Ishikawa (cell line): ENCODE data around the gene TNFRSF4.

Experiments
- CEBPB ChIP-seq: IDR thresholded peaks from 2 replicates; pipeline ENCODE4 v1.6.1; 2012
- CREB1 ChIP-seq: IDR thresholded peaks from 2 replicates; pipeline ENCODE4 v1.6.1; 2012; ENCODE audit warnings: low read depth
- EGR1 ChIP-seq: IDR thresholded peaks from 2 replicates; pipeline ENCODE4 v1.6.1; 2012
- EP300 ChIP-seq: IDR thresholded peaks from 2 replicates; pipeline ENCODE4 v1.6.1; 2012; ENCODE audit warnings: borderline replicate concordance
- FOXM1 ChIP-seq: IDR thresholded peaks from 2 replicates; pipeline ENCODE4 v1.6.1; 2012; ENCODE audit warnings: low read depth, borderline replicate concordance
- NFIC ChIP-seq: IDR thresholded peaks from 2 replicates; pipeline ENCODE4 v1.6.1; 2012
- RAD21 ChIP-seq: IDR thresholded peaks from 2 replicates; pipeline ENCODE4 v1.6.1; 2012; ENCODE audit warnings: low read depth
- TAF1 ChIP-seq: IDR thresholded peaks from 2 replicates; pipeline ENCODE4 v1.6.1; 2012; ENCODE audit warnings: low read depth, mild to moderate bottlenecking
- TCF12 ChIP-seq: IDR thresholded peaks from 2 replicates; pipeline ENCODE4 v1.6.1; 2012; ENCODE audit warnings: low read depth
- TEAD4 ChIP-seq: IDR thresholded peaks from 2 replicates; pipeline ENCODE4 v1.6.1; 2012
- YY1 ChIP-seq: IDR thresholded peaks from 2 replicates; pipeline ENCODE4 v1.6.1; 2012; ENCODE audit warnings: low read depth
- ZBTB7A ChIP-seq: IDR thresholded peaks from 2 replicates; pipeline ENCODE4 v1.6.1; 2012; ENCODE audit warnings: low read depth
- TF ChIP-seq, protein P1 (sequence below): IDR thresholded peaks from 2 replicates; pipeline ENCODE4 v1.6.1; 2012; ENCODE audit warnings: low read depth, mild to moderate bottlenecking
- TF ChIP-seq, protein P2 (sequence below): IDR thresholded peaks from 2 replicates; pipeline ENCODE4 v1.6.1; 2012
- TF ChIP-seq, protein P3 (sequence below): IDR thresholded peaks from 2 replicates; pipeline ENCODE4 v1.6.1; 2012

TNFRSF4 gene

DNA sequence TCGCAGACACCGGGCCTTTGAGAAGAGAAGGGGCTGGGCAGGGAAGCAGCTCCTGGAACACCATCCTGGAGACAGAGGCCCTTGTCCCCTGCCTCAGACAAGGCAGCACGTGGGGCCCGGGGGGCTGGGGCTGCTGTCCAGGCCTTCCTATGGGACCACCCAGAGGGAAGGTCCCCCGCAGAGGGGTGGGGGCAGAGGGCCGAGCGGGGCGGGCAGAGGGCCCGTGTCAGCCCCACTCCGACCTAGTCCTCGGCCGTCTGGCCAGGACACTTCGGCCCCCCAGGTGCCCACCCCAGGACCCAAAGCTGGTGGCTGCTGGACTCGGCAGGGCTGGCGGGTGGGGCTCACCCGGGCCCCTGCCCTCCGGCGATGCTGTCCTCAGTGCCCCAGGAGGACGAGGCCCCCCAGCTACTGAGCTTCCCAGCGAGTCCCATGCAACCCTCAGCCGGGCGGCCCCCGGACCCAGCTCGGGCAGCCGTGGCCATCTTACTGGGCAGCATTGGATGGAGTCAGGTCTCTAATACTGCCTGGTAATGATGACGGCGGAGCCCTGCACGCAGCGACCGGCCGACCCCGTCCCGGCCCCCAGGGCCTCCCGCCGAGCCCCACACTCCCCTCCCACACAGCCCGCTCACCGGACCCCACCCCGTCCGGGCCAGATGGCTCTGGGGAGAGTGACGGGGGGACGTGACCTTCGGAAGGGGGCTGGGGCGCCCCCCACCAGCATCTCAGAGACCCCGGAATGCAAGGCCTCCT lies 47.1 kb downstream of the TNFRSF4 start:
- no peak for TF ChIP-seq CEBPB
- no peak for TF ChIP-seq RAD21
- no peak for TF ChIP-seq TEAD4
- no peak for TF ChIP-seq NFIC

DNA sequence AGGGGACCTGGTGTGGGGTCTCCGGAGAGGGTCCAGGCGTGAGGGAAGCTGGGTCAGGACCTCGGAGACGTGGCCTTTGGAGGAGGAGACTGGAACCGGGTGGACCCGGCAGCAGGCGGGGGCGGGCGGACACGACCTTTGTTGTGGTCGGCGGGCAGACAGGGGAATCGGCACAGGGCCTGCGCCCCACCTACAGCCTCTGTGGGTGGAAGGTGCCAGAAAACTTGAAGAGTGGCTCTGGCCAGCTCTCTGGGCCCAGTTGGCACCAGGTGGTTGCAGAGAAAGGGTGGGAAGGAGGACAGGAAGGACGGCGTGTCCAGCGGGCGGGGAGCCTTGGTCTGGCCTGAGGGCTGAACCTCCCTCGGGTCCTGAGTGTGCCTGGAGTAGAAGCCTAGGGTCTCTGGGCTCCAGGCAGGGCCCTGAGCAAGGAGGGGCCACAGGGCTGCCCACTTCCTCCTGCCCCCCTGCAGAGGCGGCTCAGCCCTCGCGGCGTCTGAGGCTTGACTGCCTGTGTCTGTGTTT lies 48.0 kb downstream of the TNFRSF4 start:
- TF ChIP-seq, protein P1, sequence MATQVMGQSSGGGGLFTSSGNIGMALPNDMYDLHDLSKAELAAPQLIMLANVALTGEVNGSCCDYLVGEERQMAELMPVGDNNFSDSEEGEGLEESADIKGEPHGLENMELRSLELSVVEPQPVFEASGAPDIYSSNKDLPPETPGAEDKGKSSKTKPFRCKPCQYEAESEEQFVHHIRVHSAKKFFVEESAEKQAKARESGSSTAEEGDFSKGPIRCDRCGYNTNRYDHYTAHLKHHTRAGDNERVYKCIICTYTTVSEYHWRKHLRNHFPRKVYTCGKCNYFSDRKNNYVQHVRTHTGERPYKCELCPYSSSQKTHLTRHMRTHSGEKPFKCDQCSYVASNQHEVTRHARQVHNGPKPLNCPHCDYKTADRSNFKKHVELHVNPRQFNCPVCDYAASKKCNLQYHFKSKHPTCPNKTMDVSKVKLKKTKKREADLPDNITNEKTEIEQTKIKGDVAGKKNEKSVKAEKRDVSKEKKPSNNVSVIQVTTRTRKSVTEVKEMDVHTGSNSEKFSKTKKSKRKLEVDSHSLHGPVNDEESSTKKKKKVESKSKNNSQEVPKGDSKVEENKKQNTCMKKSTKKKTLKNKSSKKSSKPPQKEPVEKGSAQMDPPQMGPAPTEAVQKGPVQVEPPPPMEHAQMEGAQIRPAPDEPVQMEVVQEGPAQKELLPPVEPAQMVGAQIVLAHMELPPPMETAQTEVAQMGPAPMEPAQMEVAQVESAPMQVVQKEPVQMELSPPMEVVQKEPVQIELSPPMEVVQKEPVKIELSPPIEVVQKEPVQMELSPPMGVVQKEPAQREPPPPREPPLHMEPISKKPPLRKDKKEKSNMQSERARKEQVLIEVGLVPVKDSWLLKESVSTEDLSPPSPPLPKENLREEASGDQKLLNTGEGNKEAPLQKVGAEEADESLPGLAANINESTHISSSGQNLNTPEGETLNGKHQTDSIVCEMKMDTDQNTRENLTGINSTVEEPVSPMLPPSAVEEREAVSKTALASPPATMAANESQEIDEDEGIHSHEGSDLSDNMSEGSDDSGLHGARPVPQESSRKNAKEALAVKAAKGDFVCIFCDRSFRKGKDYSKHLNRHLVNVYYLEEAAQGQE = no peak
- TF ChIP-seq TCF12 (no peak), NFIC (no peak), TEAD4 (no peak), TAF1 (no peak), EP300 (no peak), FOXM1 (no peak), CEBPB (no peak), CREB1 (no peak), EGR1 (peak; percentile 42; the same call in 1 of the 2 replicates), RAD21 (no peak), ZBTB7A (peak; percentile 27; the same call in 1 of the 2 replicates), YY1 (no peak)
- TF ChIP-seq, protein P2, sequence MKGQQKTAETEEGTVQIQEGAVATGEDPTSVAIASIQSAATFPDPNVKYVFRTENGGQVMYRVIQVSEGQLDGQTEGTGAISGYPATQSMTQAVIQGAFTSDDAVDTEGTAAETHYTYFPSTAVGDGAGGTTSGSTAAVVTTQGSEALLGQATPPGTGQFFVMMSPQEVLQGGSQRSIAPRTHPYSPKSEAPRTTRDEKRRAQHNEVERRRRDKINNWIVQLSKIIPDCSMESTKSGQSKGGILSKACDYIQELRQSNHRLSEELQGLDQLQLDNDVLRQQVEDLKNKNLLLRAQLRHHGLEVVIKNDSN = no peak
- TF ChIP-seq, protein P3, sequence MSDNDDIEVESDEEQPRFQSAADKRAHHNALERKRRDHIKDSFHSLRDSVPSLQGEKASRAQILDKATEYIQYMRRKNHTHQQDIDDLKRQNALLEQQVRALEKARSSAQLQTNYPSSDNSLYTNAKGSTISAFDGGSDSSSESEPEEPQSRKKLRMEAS = peak; percentile 45

DNA sequence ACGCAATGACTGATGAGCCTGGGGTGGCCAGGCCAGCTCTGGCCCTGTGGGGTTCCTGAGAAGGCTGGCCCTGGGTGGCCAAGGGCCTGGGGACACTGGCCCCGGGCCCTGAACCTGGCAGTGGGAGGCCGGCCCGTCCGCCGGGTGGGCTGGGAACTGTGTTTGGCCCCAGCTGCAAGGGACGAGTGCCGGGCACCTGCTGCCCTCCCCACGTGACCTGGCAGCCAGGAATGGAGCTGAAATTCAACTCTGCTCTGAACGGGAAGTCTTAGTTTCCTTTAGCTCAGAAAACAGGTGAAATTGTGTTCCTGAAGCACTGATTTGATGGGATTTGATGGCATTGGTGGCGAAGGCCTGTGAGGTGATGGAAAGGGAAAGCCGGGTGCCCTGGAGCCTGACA lies 48.5 kb downstream of the TNFRSF4 start:
- no peak for TF ChIP-seq FOXM1
- TF ChIP-seq, protein P2 = peak; percentile 91

DNA sequence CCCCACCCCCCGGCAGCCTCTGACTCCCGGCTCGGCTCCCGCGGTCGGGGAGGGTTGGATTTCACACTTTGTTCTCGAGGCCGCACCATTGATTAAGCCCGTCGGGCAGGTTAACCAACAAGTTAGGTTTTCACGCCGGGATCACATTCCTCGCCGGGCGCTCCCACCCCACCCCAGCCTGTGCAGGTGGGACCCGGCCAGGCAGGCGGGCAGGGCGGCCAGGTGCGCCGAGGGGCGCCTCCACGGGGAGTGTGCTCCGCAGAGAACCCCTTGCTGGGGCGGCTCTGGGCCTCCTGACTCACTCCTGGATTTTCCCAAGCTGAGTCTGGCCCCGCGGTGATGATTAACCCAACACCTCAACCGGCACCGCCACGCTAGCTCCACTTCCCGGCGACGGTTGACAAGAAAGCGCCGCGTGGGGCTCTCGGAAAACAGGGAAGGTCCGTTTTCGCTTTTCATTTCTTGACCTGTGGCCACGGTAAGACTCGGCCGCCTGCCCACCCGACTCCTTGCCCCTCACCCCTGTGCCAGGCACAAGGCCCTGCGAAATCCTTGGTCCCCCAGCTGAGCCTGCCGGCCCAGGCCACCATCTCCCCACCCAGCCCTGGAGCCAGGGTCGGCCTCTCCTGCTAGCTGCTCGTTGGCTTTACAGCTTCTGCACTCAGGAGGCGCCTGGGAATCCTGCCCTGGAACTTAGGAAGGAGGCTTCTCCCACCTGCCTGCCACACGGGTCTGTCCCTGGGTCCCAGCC lies 49.1 kb downstream of the TNFRSF4 start:
- TF ChIP-seq TCF12 (peak; percentile 98), TAF1 (peak; percentile 64), YY1 (no peak), ZBTB7A (peak; percentile 86), EGR1 (no peak), CEBPB (peak; percentile 28; the same call in 1 of the 2 replicates), CREB1 (no peak), EP300 (peak; percentile 89), RAD21 (no peak), FOXM1 (0 out of 2 replicates have a peak, but pooled peaks have one; percentile 66), TEAD4 (peak; percentile 84), NFIC (peak; percentile 80)
- TF ChIP-seq, protein P2 = no peak
- TF ChIP-seq, protein P1 = no peak
- TF ChIP-seq, protein P3 = peak; percentile 83

DNA sequence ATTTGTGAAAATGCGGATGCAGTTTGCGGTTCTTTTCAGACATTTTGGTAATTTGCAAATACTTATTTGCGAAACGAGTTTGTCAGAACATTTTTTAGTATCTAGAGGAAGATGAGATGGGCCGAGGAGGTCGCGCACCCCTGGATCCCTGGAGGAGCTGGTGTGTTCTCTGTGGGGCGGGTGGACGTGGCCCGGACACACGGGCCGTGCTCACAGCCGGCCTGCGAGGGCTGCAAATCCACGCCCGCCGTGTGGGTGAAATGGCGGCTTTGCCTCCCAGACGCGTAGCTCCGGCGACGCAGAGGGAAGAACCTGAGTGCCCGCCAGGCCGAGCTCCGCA lies 49.6 kb downstream of the TNFRSF4 start:
- TF ChIP-seq EGR1 (no peak), CEBPB (no peak), FOXM1 (no peak), TCF12 (no peak), TAF1 (no peak), RAD21 (no peak), NFIC (no peak), CREB1 (no peak), YY1 (no peak), ZBTB7A (no peak)
- TF ChIP-seq, protein P2 = no peak
- TF ChIP-seq, protein P1 = no peak
- TF ChIP-seq, protein P3 = no peak
